Lower leg skin (tissue), 4 donors: ENCODE results near the gene HKDC1. TPM values are rescaled to one million over a fixed set of nuclear protein-coding genes. Genes with fewer than 3 reads are reported as not detected.
"Not testable (repeated sequence)": the region's sequence is repeated elsewhere in the genome, so short reads cannot be mapped to it uniquely, and the experiment has no call there.

Source experiments
- DNase-seq, 2 donors: peaks; one replicate each; pipeline ENCODE4 v3.0.0-alpha.2; 2019; ENCODE audit warnings: low spot score in 2 of 2
- H3K4me3 ChIP-seq: fragments of 200-600 bp; sonication (generic); 2 replicates; pipeline ENCODE4 v1.5.1; 2017; ENCODE audit warnings: mild to moderate bottlenecking, low read depth; ENCODE audit not compliant: poor library complexity, severe bottlenecking
- CTCF ChIP-seq, 3 donors: fragments of 450-650 bp; IDR thresholded peaks; one replicate each; pipeline ENCODE4 v1.5.1; 2016; ENCODE audit warnings: antibody characterized with exemption in 3 of 3, mild to moderate bottlenecking in 3 of 3, moderate library complexity in 2 of 3
- POLR2A ChIP-seq, 2 donors: fragments of 450-650 bp; IDR thresholded peaks; one replicate each; pipeline ENCODE4 v1.6.1; 2016 to 2017; ENCODE audit warnings: antibody characterized with exemption in 2 of 2, mild to moderate bottlenecking in 1 of 2, moderate library complexity in 1 of 2
- WGBS, 2 donors: methylation state at CpG; one replicate each; pipeline ENCODE4 v1.1.5; 2018; 5-methylcytosine and 5-hydroxymethylcytosine counted together
- intact Hi-C: fragments of 100-400 bp; cut with DNase I; formaldehyde crosslinking; loops from one replicate; pipeline ENCODE4 v1.15.0; 2023; ENCODE audit warnings: low total_unique reads
- total RNA-seq, 4 donors: library from RNA; depleted of rRNA; stranded (reverse); fragments of >200 nt; gene quantifications; one replicate each; pipeline ENCODE4 v1.1.0, GENCODE V29; 2016

The HKDC1 gene
- total RNA-seq, 4 donors from 2014 or later: 0.04 to 1.4 (median 0.12) TPM; not detected in 1

- peak in 1 of 2 donors; percentile 54 for DNase-seq
- WGBS, 2 donors: 87 to 88% methylated on average over 2 of the region's 2 CpGs
- TF ChIP-seq POLR2A (IDR thresholded peaks at IDR 0.05): no peak
- TF ChIP-seq CTCF (IDR thresholded peaks at IDR 0.05): no peak
- intact Hi-C loops: no loop called here
- no peak overlapping the region for H3K4me3 ChIP-seq
Measured at GRCh38 chr10:69279110-69279509, 59.0 kb downstream of the HKDC1 start.

GRCh38 chr10:69281507-69282413 is 61.6 kb downstream of the HKDC1 start:
- no peak for DNase-seq
- 79 to 87% methylated on average over 8 of the region's 8 CpGs for WGBS, 2 donors

GRCh38 chr10:69284402-69284801 is 64.3 kb downstream of the HKDC1 start:
- 76 to 87% methylated on average over 5 to 6 of the region's 6 CpGs for WGBS, 2 donors
- DNase-seq, intact Hi-C loops, H3K4me3 ChIP-seq: not testable (repeated sequence)

More at GRCh38 chr10:69281507-69282413, 61.6 kb downstream of the HKDC1 start:
- TF ChIP-seq CTCF (IDR thresholded peaks at IDR 0.05) (no peak), POLR2A (IDR thresholded peaks at IDR 0.05) (no peak)
- H3K4me3 ChIP-seq: no peak overlapping the region
- intact Hi-C loops: no loop called here

- TF ChIP-seq CTCF (IDR thresholded peaks at IDR 0.05) (no peak), POLR2A (IDR thresholded peaks at IDR 0.05) (no peak)
- H3K4me3 ChIP-seq: no peak overlapping the region
- intact Hi-C loops: no loop called here
- WGBS, 2 donors: 68 to 83% methylated on average over 4 of the region's 4 CpGs
- DNase-seq: no peak
Measured at GRCh38 chr10:69285699-69286098, 65.6 kb downstream of the HKDC1 start.

GRCh38 chr10:69287181-69287580 is 67.0 kb downstream of the HKDC1 start:
- DNase-seq: no peak
- intact Hi-C loops: no loop called here
- H3K4me3 ChIP-seq: no peak overlapping the region
- no peak for TF ChIP-seq CTCF (IDR thresholded peaks at IDR 0.05)
- no peak for TF ChIP-seq POLR2A (IDR thresholded peaks at IDR 0.05)
- WGBS, 2 donors: 80 to 88% methylated on average over 4 of the region's 4 CpGs

- no peak overlapping the region for H3K4me3 ChIP-seq
- WGBS, 2 donors: 86 to 97% methylated on average over 4 of the region's 4 CpGs
- intact Hi-C loops: no loop called here
- DNase-seq: no peak
- TF ChIP-seq CTCF (IDR thresholded peaks at IDR 0.05) (no peak), POLR2A (IDR thresholded peaks at IDR 0.05) (no peak)
Measured at GRCh38 chr10:69290993-69291392, 70.9 kb downstream of the HKDC1 start.
